ENCODE measurements around the gene PRDM16. TPM values are rescaled to one million over a fixed set of nuclear protein-coding genes. Genes with fewer than 3 reads are reported as not detected.

The PRDM16 gene
- total RNA-seq, 1 experiment from 2014 or later: 6.1 TPM

- no peaks in the 10 kb centered on the region for H3K9me3 ChIP-seq (ENCODE audit: control insufficient read depth in 1 of 2, insufficient read depth in 1 of 2, low read depth in 1 of 2, low read length in 2 of 2)
- H4K20me1 ChIP-seq (ENCODE audit: insufficient read depth): no peaks in the 10 kb centered on the region
- no TSS peak for BruUV-seq (replicated peaks)
- RAD21 ChIA-PET (ENCODE audit: low non-redundant PET in 1 of 2, low total read pairs in 2 of 2, uncharacterized antibody in 2 of 2, unreplicated experiment in 2 of 2): no interaction called here
- TF ChIP-seq YY1 (IDR thresholded peaks at IDR 0.05; ENCODE audit: extremely low read depth, insufficient replicate concordance, low read depth, low read length) (no peak), POLR2AphosphoS5 (IDR thresholded peaks at IDR 0.05; ENCODE audit: low read depth, low read length) (no peak)
- H3K9ac ChIP-seq (ENCODE audit: low read length): no peak overlapping the region
- ATAC-seq (no peak), DNase-seq (ENCODE audit: low read depth, low spot score) (no peak)
- H3K36me3 ChIP-seq (ENCODE audit: control insufficient read depth in 1 of 2, insufficient read depth in 2 of 2, low read length in 2 of 2): no peaks in the 10 kb centered on the region
- H3K9me2 ChIP-seq (ENCODE audit: insufficient read depth): no peaks in the 10 kb centered on the region
- H3K27ac ChIP-seq (ENCODE audit: low read depth, low read length): no peak overlapping the region
- H3K4me1 ChIP-seq (ENCODE audit: control insufficient read depth in 1 of 2, insufficient read depth in 2 of 2, low read length in 2 of 2): no peaks in the 10 kb centered on the region
- no peaks in the 10 kb centered on the region for H3K79me2 ChIP-seq (ENCODE audit: insufficient read depth, low read length)
- CTCF ChIA-PET: interaction anchor here (0.6 kb wide), 1 partner anchor 128 kb away, joined by 3 read pairs; no protein-coding TSS in a partner anchor
- POLR2A ChIA-PET: no interaction called here
- no peak overlapping the region for H2AFZ ChIP-seq (ENCODE audit: low read depth, low read length, poor library complexity, severe bottlenecking)
- intact Hi-C loops (cut with micrococcal nuclease): no loop called here
- no peak overlapping the region for H3K4me3 ChIP-seq (replicated peaks in 1 of 2; ENCODE audit: low read depth in 1 of 2, low read length in 2 of 2)
- no peak overlapping the region for H3K4me2 ChIP-seq (ENCODE audit: low read length)
- H3K27me3 ChIP-seq (ENCODE audit: insufficient read depth, low read length): no peaks in the 10 kb centered on the region
Measured at GRCh38 chr1:3356827-3357460, 287.9 kb downstream of the PRDM16 start.

- no peaks in the 10 kb centered on the region for H3K36me3 ChIP-seq (ENCODE audit: control insufficient read depth in 1 of 2, insufficient read depth in 2 of 2, low read length in 2 of 2)
- H3K9ac ChIP-seq (ENCODE audit: low read length): no peak overlapping the region
- H3K27me3 ChIP-seq (ENCODE audit: insufficient read depth, low read length): no peaks in the 10 kb centered on the region
- no peak for TF ChIP-seq EGR1 (IDR thresholded peaks at IDR 0.05; ENCODE audit: low read depth)
- TF ChIP-seq SIN3A (IDR thresholded peaks at IDR 0.05; ENCODE audit: low read depth): no peak
- TF ChIP-seq ELF1 (IDR thresholded peaks at IDR 0.05; ENCODE audit: borderline replicate concordance, low read depth): no peak
- TF ChIP-seq POLR2A (IDR thresholded peaks at IDR 0.05; ENCODE audit: borderline replicate concordance, extremely low read depth, insufficient read depth, insufficient read length): no peak
- TF ChIP-seq SRF (IDR thresholded peaks at IDR 0.05; ENCODE audit: low read depth): no peak
- no peak for TF ChIP-seq CBX3 (IDR thresholded peaks at IDR 0.05; ENCODE audit: low read depth)
- no peak for TF ChIP-seq ZFX (IDR thresholded peaks at IDR 0.05)
- no peak for TF ChIP-seq REST (IDR thresholded peaks at IDR 0.05; ENCODE audit: low read depth)
- TF ChIP-seq ATF3 (IDR thresholded peaks at IDR 0.05): no peak
- no peak for DNase-seq (ENCODE audit: low read depth, low spot score)
- no peaks in the 10 kb centered on the region for H4K20me1 ChIP-seq (ENCODE audit: insufficient read depth)
- no peak overlapping the region for H2AFZ ChIP-seq (ENCODE audit: low read depth, low read length, poor library complexity, severe bottlenecking)
- H3K4me1 ChIP-seq (ENCODE audit: control insufficient read depth in 1 of 2, insufficient read depth in 2 of 2, low read length in 2 of 2): no peaks in the 10 kb centered on the region
- no peaks in the 10 kb centered on the region for H3K9me2 ChIP-seq (ENCODE audit: insufficient read depth)
- H3K4me3 ChIP-seq (replicated peaks in 1 of 2; ENCODE audit: low read depth in 1 of 2, low read length in 2 of 2): no peak overlapping the region
- ATAC-seq: no peak
- no peaks in the 10 kb centered on the region for H3K9me3 ChIP-seq (ENCODE audit: control insufficient read depth in 1 of 2, insufficient read depth in 1 of 2, low read depth in 1 of 2, low read length in 2 of 2)
- ChIA-PET CTCF (interaction anchor here (0.6 kb wide), 1 partner anchor 128 kb away, joined by 3 read pairs; no protein-coding TSS in a partner anchor), POLR2A (no interaction called here), RAD21 (ENCODE audit: low non-redundant PET in 1 of 2, low total read pairs in 2 of 2, uncharacterized antibody in 2 of 2, unreplicated experiment in 2 of 2) (no interaction called here)
- no peak overlapping the region for H3K27ac ChIP-seq (ENCODE audit: low read depth, low read length)
- no peak overlapping the region for H3K4me2 ChIP-seq (ENCODE audit: low read length)
- BruUV-seq (replicated peaks): no TSS peak
- intact Hi-C loops (cut with micrococcal nuclease): no loop called here
- H3K79me2 ChIP-seq (ENCODE audit: insufficient read depth, low read length): no peaks in the 10 kb centered on the region
Measured at GRCh38 chr1:3357526-3358297, 288.7 kb downstream of the PRDM16 start.
